Uterus (tissue), 4 donors: ENCODE measurements around the gene SMIM3. TPM values are rescaled to one million over a fixed set of nuclear protein-coding genes. Genes with fewer than 3 reads are reported as not detected.

ENCODE experiments used
- DNase-seq, 2 donors: peaks; one replicate each; pipeline ENCODE4 v3.0.0-alpha.2; 2019 to 2020
- H3K27ac ChIP-seq, 2 donors: fragments of 200-600 bp; sonication (generic); 1 replicate in 1 of 2; 2 replicates in 1 of 2; pipeline ENCODE4 v1.5.1; 2016 to 2018
- H3K27me3 ChIP-seq, 2 donors: fragments of 200-600 bp; sonication (generic); one replicate each; pipeline ENCODE4 v1.5.1; 2018 to 2019; ENCODE audit warnings: control low read depth in 1 of 2
- H3K36me3 ChIP-seq, 2 donors: fragments of 200-600 bp; sonication (generic); one replicate each; pipeline ENCODE4 v1.5.1; 2019; ENCODE audit warnings: control low read depth in 1 of 2
- H3K4me1 ChIP-seq, 2 donors: fragments of 200-600 bp; sonication (generic); one replicate each; pipeline ENCODE4 v1.5.1; 2018 to 2019; ENCODE audit warnings: control low read depth in 1 of 2
- H3K4me3 ChIP-seq, 2 donors: fragments of 200-600 bp; sonication (generic); 1 replicate in 1 of 2; 2 replicates in 1 of 2; pipeline ENCODE4 v1.5.1; 2018 to 2019; ENCODE audit warnings: mild to moderate bottlenecking in 1 of 2
- H3K9me3 ChIP-seq, 2 donors: fragments of 200-600 bp; sonication (generic); one replicate each; pipeline ENCODE4 v1.5.1; 2019; ENCODE audit warnings: control low read depth in 1 of 2
- POLR2A ChIP-seq, 2 donors: fragments of 450-650 bp; IDR thresholded peaks; one replicate each; pipeline ENCODE4 v1.6.1; 2016; ENCODE audit warnings: antibody characterized with exemption in 2 of 2, mild to moderate bottlenecking in 1 of 2, moderate library complexity in 1 of 2
- intact Hi-C: fragments of 100-400 bp; cut with DNase I; formaldehyde crosslinking; loops from one replicate; pipeline ENCODE4 v1.15.1; 2023; ENCODE audit warnings: low total_unique reads
- total RNA-seq, 4 donors: library from RNA; depleted of rRNA in 3 of 4; stranded (reverse); fragments of >200 nt in 3 of 4; gene quantifications; one replicate each; pipeline versions ENCODE4 v1.1.0 to v1.2.4, GENCODE V29; 2014 to 2023
- TF ChIP-seq, protein P1 (sequence below), 4 experiments: fragments of 200-600 bp in 2 of 4; fragments of 450-650 bp in 2 of 4; sonication (generic) in 2 of 4; IDR thresholded peaks; one replicate each; pipeline ENCODE4 v1.5.1; 2016 to 2019; ENCODE audit warnings: antibody characterized with exemption in 4 of 4, mild to moderate bottlenecking in 2 of 4, moderate library complexity in 1 of 4
- donor health status: DM: yes; HTN: yes; CAD: no.

SMIM3 gene
- total RNA-seq, 4 donors from 2014 or later, result 2.6 to 55.9 (median 32.1) TPM

DNA sequence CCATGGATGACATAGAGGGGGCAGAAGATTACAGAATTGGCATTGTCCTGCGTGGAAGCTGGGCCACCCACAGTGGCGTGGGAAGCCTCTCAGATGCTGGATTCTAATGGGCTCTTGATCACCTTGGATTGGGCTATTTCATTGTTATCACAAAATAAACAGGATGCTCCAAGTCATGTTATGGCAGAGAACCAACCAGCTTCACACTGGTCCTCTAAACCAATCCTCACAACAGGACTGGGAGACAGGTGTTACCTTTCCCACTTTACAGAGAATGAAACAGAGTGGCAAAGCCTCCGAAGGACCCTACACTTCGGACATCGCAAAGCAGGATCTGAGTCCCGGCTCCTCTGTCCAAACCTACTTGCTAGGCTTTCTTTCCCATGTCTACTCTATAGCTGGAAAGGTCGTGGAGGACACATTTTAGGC, 455 bp upstream of the SMIM3 start:
- H3K27me3 ChIP-seq, result no peaks in the 10 kb centered on the region
- intact Hi-C loops, result no loop called here
- TF ChIP-seq, protein P1, sequence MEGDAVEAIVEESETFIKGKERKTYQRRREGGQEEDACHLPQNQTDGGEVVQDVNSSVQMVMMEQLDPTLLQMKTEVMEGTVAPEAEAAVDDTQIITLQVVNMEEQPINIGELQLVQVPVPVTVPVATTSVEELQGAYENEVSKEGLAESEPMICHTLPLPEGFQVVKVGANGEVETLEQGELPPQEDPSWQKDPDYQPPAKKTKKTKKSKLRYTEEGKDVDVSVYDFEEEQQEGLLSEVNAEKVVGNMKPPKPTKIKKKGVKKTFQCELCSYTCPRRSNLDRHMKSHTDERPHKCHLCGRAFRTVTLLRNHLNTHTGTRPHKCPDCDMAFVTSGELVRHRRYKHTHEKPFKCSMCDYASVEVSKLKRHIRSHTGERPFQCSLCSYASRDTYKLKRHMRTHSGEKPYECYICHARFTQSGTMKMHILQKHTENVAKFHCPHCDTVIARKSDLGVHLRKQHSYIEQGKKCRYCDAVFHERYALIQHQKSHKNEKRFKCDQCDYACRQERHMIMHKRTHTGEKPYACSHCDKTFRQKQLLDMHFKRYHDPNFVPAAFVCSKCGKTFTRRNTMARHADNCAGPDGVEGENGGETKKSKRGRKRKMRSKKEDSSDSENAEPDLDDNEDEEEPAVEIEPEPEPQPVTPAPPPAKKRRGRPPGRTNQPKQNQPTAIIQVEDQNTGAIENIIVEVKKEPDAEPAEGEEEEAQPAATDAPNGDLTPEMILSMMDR (IDR thresholded peaks at IDR 0.05), result no peak
- peak overlapping the region; percentile 60 to 61 for H3K4me3 ChIP-seq
- no peaks in the 10 kb centered on the region for H3K4me1 ChIP-seq
- DNase-seq, result no peak
- H3K9me3 ChIP-seq, result no peaks in the 10 kb centered on the region
- no peaks in the 10 kb centered on the region for H3K36me3 ChIP-seq
- peak overlapping the region; percentile 81 to 86 for H3K27ac ChIP-seq

DNA sequence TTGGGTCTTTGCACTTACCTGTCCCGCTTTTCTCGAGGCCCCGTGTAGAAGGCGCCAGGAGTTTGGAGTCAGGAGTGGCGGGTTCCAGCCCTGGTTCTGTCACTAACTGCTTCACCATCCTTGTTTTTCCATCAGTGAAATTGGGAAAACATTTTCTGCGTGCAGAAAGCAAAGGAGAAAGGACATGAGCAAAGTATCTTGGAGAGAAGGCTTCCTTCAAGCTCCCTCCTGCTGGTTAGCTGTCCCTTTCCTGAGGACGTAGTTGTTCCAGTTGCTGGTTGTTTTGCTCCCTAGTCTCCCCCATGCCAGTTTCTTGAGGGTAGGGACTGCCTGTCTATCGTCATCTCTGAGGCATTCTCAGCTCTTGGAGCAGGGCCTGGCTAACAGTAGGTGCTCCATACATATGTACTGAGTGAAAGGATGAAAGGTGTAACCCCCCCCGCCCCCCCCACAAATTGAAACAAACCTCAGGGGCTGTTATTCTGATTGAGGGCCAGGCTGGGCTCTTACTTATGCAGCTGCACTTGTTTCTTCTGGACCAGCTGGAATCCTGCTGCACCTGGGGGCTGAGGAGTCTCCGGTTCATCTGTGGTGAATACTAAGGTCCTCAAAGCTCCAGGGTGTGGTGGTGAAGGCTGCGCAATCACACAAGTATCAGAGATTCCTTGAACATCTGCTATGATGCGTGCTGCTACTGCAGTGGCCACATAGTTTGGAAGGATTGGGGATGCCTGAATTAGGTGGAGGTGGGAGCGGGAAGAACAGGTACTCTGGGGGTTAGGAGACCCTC, 1.0 kb downstream of the SMIM3 start:
- DNase-seq, result no peak
- Histone ChIP-seq H3K36me3 (no peaks in the 10 kb centered on the region), H3K4me3 (peak overlapping the region; percentile 60 to 61), H3K9me3 (no peaks in the 10 kb centered on the region), H3K27me3 (no peaks in the 10 kb centered on the region), H3K4me1 (no peaks in the 10 kb centered on the region), H3K27ac (peak overlapping the region; percentile 81 to 86)
- intact Hi-C loops, result no loop called here
- no peak for TF ChIP-seq POLR2A (IDR thresholded peaks at IDR 0.05)
- TF ChIP-seq, protein P1 (IDR thresholded peaks at IDR 0.05), result no peak

DNA sequence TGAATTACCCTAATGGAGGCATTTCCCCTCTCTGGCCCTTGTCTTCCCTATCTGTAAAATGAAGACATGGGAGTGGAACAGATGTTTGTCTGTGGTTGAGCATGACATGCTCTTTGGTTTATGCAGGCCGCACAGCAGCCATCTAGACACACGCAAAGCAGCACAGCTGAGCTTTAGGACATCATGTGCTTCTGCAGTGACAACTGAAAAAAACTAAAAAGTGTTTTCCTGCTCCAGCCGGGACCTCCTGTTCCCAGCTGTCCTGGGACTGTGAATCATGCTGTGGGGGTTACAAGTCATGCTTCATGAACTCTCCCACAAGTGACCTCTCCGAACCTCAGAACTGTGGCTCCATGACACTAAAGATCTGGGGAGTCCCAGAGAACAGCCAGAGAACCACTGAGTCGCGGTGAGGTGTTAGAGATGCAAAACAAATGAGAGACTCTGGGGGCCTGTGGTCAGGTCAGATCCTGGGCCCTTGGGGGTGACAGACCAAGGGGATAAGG, 1.7 kb downstream of the SMIM3 start:
- Histone ChIP-seq H3K4me1 (no peaks in the 10 kb centered on the region), H3K27me3 (no peaks in the 10 kb centered on the region), H3K27ac (peak overlapping the region; percentile 81 to 86), H3K36me3 (no peaks in the 10 kb centered on the region), H3K4me3 (peak overlapping the region in 1 of 2 donors; percentile 61), H3K9me3 (no peaks in the 10 kb centered on the region)
- TF ChIP-seq, protein P1 (IDR thresholded peaks at IDR 0.05), result no peak
- TF ChIP-seq POLR2A (IDR thresholded peaks at IDR 0.05), result peak in 1 of 2 donors; percentile 25
- intact Hi-C loops, result no loop called here
- DNase-seq, result peak; percentile 47 to 68

DNA sequence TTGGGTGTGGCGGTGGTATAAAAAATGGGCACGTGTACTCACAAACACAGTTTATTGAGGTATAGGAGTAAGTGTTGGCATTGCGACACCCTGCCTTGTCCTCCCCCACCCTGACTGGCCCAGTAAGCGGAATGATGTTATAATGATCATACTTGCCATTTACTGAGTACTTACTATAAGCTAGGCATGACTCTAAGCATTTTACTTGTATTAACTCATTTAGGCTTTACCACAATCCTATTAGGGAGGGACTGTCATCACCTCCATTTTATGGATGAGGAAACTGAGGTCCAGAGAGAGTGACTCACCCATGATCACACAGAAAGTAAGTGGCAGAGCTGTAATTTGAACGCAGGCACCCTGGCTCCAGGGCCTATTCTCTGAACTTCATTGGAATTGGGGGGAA, 2.3 kb downstream of the SMIM3 start:
- Histone ChIP-seq H3K27ac (peak overlapping the region; percentile 69 to 86), H3K4me3 (peak overlapping the region in 1 of 2 donors; percentile 61), H3K9me3 (no peaks in the 10 kb centered on the region), H3K4me1 (no peaks in the 10 kb centered on the region), H3K36me3 (no peaks in the 10 kb centered on the region), H3K27me3 (no peaks in the 10 kb centered on the region)
- TF ChIP-seq POLR2A (IDR thresholded peaks at IDR 0.05), result no peak
- TF ChIP-seq, protein P1 (IDR thresholded peaks at IDR 0.05), result no peak
- intact Hi-C loops, result no loop called here
- DNase-seq, result no peak
